GM19240 (cell line): Measurements from ENCODE around the gene FANCI.

Experiments
- DNase-seq: peaks from one replicate; pipeline ENCODE4 v3.0.0; 2011; ENCODE audit warnings: low spot score; ENCODE audit not compliant: insufficient read length

Gene FANCI

GRCh38 chr15:89359471-89360293, 115.9 kb downstream of the FANCI start:
- DNase-seq = no peak

- DNase-seq = no peak
Observed at GRCh38 chr15:89360294-89360971, 116.7 kb downstream of the FANCI start.

- DNase-seq = peak; percentile 73
Observed at GRCh38 chr15:89361451-89362202, 117.8 kb downstream of the FANCI start.

- DNase-seq = no peak
Observed at GRCh38 chr15:89362203-89363101, 118.7 kb downstream of the FANCI start.

- DNase-seq = no peak
Observed at GRCh38 chr15:89363133-89363532, 119.4 kb downstream of the FANCI start.

GRCh38 chr15:89363770-89364169, 120.0 kb downstream of the FANCI start:
- no peak for DNase-seq

- DNase-seq = no peak
Observed at GRCh38 chr15:89364341-89364740, 120.6 kb downstream of the FANCI start.

GRCh38 chr15:89364741-89365450, 121.1 kb downstream of the FANCI start:
- DNase-seq = no peak

- no peak for DNase-seq
Observed at GRCh38 chr15:89365462-89366065, 121.8 kb downstream of the FANCI start.
